ENCODE results near the gene MACROD2. TPM values are rescaled to one million over a fixed set of nuclear protein-coding genes. Genes with fewer than 3 reads are reported as not detected.

The MACROD2 gene
- total and polyA plus RNA-seq, 2 experiments from 2014 or later: 2.8 to 4.3 TPM

DNA sequence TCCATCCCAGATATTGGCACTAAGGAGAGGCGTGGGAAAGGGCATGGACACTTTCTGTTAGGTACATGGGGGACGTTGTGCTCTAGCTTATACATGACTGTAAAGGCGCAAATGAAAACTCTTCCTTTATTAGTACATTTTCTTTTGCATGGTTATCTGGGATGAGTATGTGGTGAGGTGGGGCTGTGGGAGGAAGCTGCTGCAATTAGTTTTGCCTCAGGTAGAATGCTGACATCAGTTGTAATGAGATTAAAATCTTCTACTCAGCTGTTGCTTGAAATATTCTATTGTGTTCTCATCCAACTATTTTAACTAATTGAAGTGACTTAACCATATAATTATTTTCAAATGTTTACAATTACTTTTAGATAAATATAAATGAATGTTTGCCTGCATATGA, 560.4 kb downstream of the MACROD2 start:
- no peaks in the 10 kb centered on the region for H3K27me3 Mint-ChIP-seq (ENCODE audit: insufficient read depth, low read depth, poor library complexity)
- H4K20me1 ChIP-seq (replicated peaks; ENCODE audit: insufficient read depth): no peaks in the 10 kb centered on the region
- ATAC-seq (no peak), DNase-seq (ENCODE audit: low spot score) (no peak)
- H3K9me3 Mint-ChIP-seq: no peaks in the 10 kb centered on the region
- no peaks in the 10 kb centered on the region for H3K4me1 ChIP-seq (ENCODE audit: insufficient read depth)
- H3F3A ChIP-seq (replicated peaks; ENCODE audit: low read depth): no peaks in the 10 kb centered on the region
- H3K4me3 ChIP-seq: no peak overlapping the region
- no peaks in the 10 kb centered on the region for H3K27me3 ChIP-seq (ENCODE audit: insufficient read depth)
- no peaks in the 10 kb centered on the region for H3K9me2 ChIP-seq (ENCODE audit: insufficient read depth)
- no peak overlapping the region for H3K27ac Mint-ChIP-seq
- no peak overlapping the region for H3K27ac ChIP-seq (ENCODE audit: low read depth)
- no peaks in the 10 kb centered on the region for H3K36me3 ChIP-seq (ENCODE audit: insufficient read depth)
- H2AFZ ChIP-seq: no peak overlapping the region
- H3K4me2 ChIP-seq: no peak overlapping the region
- H3K4me3 Mint-ChIP-seq: no peak overlapping the region
- H3K79me2 ChIP-seq (replicated peaks; ENCODE audit: insufficient read depth): no peaks in the 10 kb centered on the region
- no peaks in the 10 kb centered on the region for H3K36me3 Mint-ChIP-seq (ENCODE audit: low read depth)
- TF ChIP-seq ZNF114 (CRISPR knock-in tag; IDR thresholded peaks at IDR 0.05) (no peak), NANOG (IDR thresholded peaks at IDR 0.05; ENCODE audit: borderline replicate concordance) (no peak), EZH2 (IDR thresholded peaks at IDR 0.05; ENCODE audit: low read depth, unreplicated experiment) (no peak), CREB1 (CRISPR knock-in tag; IDR thresholded peaks at IDR 0.05; ENCODE audit: low read depth) (no peak), POLR2AphosphoS5 (IDR thresholded peaks at IDR 0.05; ENCODE audit: low read depth) (no peak)
- H3K4me1 Mint-ChIP-seq: no peaks in the 10 kb centered on the region

DNA sequence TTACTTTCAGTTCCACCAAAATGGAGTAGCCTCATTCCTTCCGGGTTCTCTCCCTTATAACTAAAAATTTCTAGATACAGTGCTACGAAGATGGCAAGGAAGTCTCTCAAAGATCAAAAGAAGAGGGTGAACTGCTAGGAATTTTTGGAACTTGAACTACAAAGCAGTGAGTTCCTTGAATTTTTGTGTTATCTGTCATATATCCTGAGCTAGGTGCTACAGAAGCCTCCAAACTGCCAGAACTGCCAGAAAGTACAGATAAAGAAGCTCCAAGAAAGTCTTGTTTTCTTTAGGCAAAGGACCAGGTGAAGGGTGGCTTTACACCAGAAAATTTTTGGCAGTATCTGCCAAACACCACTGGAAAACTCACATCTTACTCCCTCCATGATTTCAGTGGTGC, 560.9 kb downstream of the MACROD2 start:
- Histone ChIP-seq H3K27ac (ENCODE audit: low read depth) (no peak overlapping the region), H3K79me2 (replicated peaks; ENCODE audit: insufficient read depth) (no peaks in the 10 kb centered on the region), H3K9me2 (ENCODE audit: insufficient read depth) (no peaks in the 10 kb centered on the region), H3K4me3 (no peak overlapping the region), H3K4me2 (no peak overlapping the region), H3K36me3 (ENCODE audit: insufficient read depth) (no peaks in the 10 kb centered on the region), H3K4me1 (ENCODE audit: insufficient read depth) (no peaks in the 10 kb centered on the region), H3K27me3 (ENCODE audit: insufficient read depth) (no peaks in the 10 kb centered on the region), H4K20me1 (replicated peaks; ENCODE audit: insufficient read depth) (no peaks in the 10 kb centered on the region), H2AFZ (no peak overlapping the region), H3F3A (replicated peaks; ENCODE audit: low read depth) (no peaks in the 10 kb centered on the region)
- no peaks in the 10 kb centered on the region for H3K4me1 Mint-ChIP-seq
- no peak overlapping the region for H3K4me3 Mint-ChIP-seq
- no peaks in the 10 kb centered on the region for H3K27me3 Mint-ChIP-seq (ENCODE audit: insufficient read depth, low read depth, poor library complexity)
- TF ChIP-seq, protein P1, sequence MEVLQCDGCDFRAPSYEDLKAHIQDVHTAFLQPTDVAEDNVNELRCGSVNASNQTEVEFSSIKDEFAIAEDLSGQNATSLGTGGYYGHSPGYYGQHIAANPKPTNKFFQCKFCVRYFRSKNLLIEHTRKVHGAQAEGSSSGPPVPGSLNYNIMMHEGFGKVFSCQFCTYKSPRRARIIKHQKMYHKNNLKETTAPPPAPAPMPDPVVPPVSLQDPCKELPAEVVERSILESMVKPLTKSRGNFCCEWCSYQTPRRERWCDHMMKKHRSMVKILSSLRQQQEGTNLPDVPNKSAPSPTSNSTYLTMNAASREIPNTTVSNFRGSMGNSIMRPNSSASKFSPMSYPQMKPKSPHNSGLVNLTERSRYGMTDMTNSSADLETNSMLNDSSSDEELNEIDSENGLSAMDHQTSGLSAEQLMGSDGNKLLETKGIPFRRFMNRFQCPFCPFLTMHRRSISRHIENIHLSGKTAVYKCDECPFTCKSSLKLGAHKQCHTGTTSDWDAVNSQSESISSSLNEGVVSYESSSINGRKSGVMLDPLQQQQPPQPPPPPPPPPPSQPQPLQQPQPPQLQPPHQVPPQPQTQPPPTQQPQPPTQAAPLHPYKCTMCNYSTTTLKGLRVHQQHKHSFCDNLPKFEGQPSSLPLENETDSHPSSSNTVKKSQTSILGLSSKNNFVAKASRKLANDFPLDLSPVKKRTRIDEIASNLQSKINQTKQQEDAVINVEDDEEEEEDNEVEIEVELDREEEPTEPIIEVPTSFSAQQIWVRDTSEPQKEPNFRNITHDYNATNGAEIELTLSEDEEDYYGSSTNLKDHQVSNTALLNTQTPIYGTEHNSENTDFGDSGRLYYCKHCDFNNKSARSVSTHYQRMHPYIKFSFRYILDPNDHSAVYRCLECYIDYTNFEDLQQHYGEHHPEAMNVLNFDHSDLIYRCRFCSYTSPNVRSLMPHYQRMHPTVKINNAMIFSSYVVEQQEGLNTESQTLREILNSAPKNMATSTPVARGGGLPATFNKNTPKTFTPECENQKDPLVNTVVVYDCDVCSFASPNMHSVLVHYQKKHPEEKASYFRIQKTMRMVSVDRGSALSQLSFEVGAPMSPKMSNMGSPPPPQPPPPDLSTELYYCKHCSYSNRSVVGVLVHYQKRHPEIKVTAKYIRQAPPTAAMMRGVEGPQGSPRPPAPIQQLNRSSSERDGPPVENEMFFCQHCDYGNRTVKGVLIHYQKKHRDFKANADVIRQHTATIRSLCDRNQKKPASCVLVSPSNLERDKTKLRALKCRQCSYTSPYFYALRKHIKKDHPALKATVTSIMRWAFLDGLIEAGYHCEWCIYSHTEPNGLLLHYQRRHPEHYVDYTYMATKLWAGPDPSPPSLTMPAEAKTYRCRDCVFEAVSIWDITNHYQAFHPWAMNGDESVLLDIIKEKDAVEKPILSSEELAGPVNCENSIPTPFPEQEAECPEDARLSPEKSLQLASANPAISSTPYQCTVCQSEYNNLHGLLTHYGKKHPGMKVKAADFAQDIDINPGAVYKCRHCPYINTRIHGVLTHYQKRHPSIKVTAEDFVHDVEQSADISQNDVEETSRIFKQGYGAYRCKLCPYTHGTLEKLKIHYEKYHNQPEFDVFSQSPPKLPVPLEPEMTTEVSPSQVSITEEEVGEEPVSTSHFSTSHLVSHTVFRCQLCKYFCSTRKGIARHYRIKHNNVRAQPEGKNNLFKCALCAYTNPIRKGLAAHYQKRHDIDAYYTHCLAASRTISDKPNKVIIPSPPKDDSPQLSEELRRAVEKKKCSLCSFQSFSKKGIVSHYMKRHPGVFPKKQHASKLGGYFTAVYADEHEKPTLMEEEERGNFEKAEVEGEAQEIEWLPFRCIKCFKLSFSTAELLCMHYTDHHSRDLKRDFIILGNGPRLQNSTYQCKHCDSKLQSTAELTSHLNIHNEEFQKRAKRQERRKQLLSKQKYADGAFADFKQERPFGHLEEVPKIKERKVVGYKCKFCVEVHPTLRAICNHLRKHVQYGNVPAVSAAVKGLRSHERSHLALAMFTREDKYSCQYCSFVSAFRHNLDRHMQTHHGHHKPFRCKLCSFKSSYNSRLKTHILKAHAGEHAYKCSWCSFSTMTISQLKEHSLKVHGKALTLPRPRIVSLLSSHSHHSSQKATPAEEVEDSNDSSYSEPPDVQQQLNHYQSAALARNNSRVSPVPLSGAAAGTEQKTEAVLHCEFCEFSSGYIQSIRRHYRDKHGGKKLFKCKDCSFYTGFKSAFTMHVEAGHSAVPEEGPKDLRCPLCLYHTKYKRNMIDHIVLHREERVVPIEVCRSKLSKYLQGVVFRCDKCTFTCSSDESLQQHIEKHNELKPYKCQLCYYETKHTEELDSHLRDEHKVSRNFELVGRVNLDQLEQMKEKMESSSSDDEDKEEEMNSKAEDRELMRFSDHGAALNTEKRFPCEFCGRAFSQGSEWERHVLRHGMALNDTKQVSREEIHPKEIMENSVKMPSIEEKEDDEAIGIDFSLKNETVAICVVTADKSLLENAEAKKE (CRISPR knock-in tag; IDR thresholded peaks at IDR 0.05): no peak
- TF ChIP-seq POLR2AphosphoS5 (IDR thresholded peaks at IDR 0.05; ENCODE audit: low read depth) (no peak), JUNB (IDR thresholded peaks at IDR 0.05; ENCODE audit: unreplicated experiment) (no peak), CREB1 (CRISPR knock-in tag; IDR thresholded peaks at IDR 0.05; ENCODE audit: low read depth) (no peak), EZH2 (IDR thresholded peaks at IDR 0.05; ENCODE audit: low read depth, unreplicated experiment) (no peak), ZNF114 (CRISPR knock-in tag; IDR thresholded peaks at IDR 0.05) (no peak), EZH2phosphoT487 (IDR thresholded peaks at IDR 0.05; ENCODE audit: unreplicated experiment) (no peak)
- TF ChIP-seq, protein P2, sequence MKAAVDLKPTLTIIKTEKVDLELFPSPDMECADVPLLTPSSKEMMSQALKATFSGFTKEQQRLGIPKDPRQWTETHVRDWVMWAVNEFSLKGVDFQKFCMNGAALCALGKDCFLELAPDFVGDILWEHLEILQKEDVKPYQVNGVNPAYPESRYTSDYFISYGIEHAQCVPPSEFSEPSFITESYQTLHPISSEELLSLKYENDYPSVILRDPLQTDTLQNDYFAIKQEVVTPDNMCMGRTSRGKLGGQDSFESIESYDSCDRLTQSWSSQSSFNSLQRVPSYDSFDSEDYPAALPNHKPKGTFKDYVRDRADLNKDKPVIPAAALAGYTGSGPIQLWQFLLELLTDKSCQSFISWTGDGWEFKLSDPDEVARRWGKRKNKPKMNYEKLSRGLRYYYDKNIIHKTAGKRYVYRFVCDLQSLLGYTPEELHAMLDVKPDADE (IDR thresholded peaks at IDR 0.05): no peak
- H3K36me3 Mint-ChIP-seq (ENCODE audit: low read depth): no peaks in the 10 kb centered on the region
- no peaks in the 10 kb centered on the region for H3K9me3 Mint-ChIP-seq
- DNase-seq (ENCODE audit: low spot score) (no peak), ATAC-seq (no peak)
- H3K27ac Mint-ChIP-seq: no peak overlapping the region

Measured in GM23338 (cell line).